IMR-90 (cell line): Measurements from ENCODE around the gene HEATR3.

ENCODE experiments used
- BHLHE40 ChIP-seq: fragments of 150-350 bp; IDR thresholded peaks from 2 replicates; pipeline ENCODE4 v1.6.1; 2016; ENCODE audit warnings: mild to moderate bottlenecking, low read depth, low read length
- CEBPB ChIP-seq: IDR thresholded peaks from 2 replicates; pipeline ENCODE4 v1.6.1; 2012; ENCODE audit warnings: low read depth, low read length, improper control_type of control experiment
- CTCF ChIP-seq: conservative IDR thresholded peaks from 2 replicates; pipeline ENCODE4 v1.5.1; 2012; ENCODE audit warnings: mild to moderate bottlenecking, low read depth, low read length, improper control_type of control experiment
- ELK1 ChIP-seq: fragments of 150-350 bp; IDR thresholded peaks from 2 replicates; pipeline ENCODE4 v1.6.1; 2016; ENCODE audit warnings: low read depth, mild to moderate bottlenecking, low read length, moderate library complexity, borderline replicate concordance
- FOS ChIP-seq: fragments of 150-350 bp; IDR thresholded peaks from 2 replicates; pipeline ENCODE4 v1.6.1; 2016; ENCODE audit warnings: low read depth, low read length
- MAFK ChIP-seq: IDR thresholded peaks from 2 replicates; pipeline ENCODE4 v1.6.1; 2012; ENCODE audit warnings: low read depth, low read length, improper control_type of control experiment
- POLR2A ChIP-seq: IDR thresholded peaks from 2 replicates; pipeline ENCODE4 v1.6.1; 2012; ENCODE audit warnings: mild to moderate bottlenecking, low read depth, low read length
- RAD21 ChIP-seq: IDR thresholded peaks from 2 replicates; pipeline ENCODE4 v1.6.1; 2012; ENCODE audit warnings: low read length, improper control_type of control experiment
- RFX5 ChIP-seq: IDR thresholded peaks from 2 replicates; pipeline ENCODE4 v1.8.0; 2012; ENCODE audit warnings: low read depth, mild to moderate bottlenecking, low read length, moderate library complexity
- TF ChIP-seq, protein P1 (sequence below): fragments of 150-350 bp; IDR thresholded peaks from 2 replicates; pipeline ENCODE4 v1.6.1; 2017; ENCODE audit warnings: mild to moderate bottlenecking, antibody characterized with exemption, low read length, low read depth

GRCh38 chr16:50151756-50152155 is 86.0 kb downstream of the HEATR3 start:
- TF ChIP-seq CTCF (no peak), FOS (no peak), CEBPB (no peak), BHLHE40 (no peak), POLR2A (no peak), RAD21 (no peak), RFX5 (no peak), ELK1 (no peak), MAFK (no peak)
- TF ChIP-seq, protein P1, sequence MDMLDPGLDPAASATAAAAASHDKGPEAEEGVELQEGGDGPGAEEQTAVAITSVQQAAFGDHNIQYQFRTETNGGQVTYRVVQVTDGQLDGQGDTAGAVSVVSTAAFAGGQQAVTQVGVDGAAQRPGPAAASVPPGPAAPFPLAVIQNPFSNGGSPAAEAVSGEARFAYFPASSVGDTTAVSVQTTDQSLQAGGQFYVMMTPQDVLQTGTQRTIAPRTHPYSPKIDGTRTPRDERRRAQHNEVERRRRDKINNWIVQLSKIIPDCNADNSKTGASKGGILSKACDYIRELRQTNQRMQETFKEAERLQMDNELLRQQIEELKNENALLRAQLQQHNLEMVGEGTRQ = no peak
